Measurements from ENCODE around the gene MPRIP.

The MPRIP gene

DNA sequence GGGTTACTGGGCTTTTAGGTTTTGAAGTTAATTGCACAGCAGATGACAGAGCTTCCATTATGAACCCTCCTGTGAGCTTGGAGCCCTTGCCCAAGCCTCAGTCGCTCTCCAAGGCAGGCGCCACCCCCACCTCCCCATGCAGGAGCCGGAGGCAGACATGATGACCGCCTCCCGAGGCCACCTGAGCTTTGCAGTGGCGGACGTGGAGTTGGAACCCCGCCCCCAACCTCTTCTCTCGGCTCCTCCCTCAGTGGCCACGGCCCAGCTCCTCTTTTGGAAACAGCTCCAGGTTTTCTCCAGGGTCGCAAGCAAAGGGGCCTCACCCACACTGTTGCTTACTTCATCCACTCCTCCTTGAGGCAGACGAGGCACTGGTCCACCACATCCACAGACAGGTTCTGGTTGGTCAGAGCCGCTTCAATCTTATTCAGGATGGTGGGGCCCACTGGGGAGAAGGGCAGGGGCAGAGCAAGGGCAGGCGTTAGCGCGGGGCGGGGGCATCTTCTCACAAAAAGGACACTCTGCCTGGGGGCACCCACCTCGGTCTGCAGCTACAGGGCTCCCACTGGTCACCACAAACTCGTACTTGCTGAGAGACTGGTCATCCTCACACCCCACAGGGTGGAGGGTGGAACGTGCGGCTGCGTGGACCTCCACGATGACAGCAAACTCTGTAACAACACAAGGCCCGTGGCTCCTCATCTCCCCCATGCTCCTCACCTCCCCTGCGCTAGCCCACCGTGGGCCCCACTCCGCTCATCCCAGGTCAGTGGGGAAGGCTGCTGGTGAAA is 172.6 kb downstream of the MPRIP start:
- H3K9ac ChIP-seq (ENCODE audit: low read length), result no peak overlapping the region
- no peaks in the 10 kb centered on the region for H3K4me1 ChIP-seq (ENCODE audit: control insufficient read depth, low read depth, low read length)
- peaks cover 58% of the 10 kb centered on the region for H3K36me3 ChIP-seq (ENCODE audit: control insufficient read depth, low read depth, low read length)
- no peaks in the 10 kb centered on the region for H3K27me3 ChIP-seq (ENCODE audit: control insufficient read depth, insufficient read depth, low read length)
- H3K9me3 ChIP-seq (ENCODE audit: control insufficient read depth, low read depth, low read length), result no peaks in the 10 kb centered on the region
- H3K27ac ChIP-seq (ENCODE audit: low read length), result no peak overlapping the region
- no peak overlapping the region for H3K4me3 ChIP-seq (ENCODE audit: low read length)

DNA sequence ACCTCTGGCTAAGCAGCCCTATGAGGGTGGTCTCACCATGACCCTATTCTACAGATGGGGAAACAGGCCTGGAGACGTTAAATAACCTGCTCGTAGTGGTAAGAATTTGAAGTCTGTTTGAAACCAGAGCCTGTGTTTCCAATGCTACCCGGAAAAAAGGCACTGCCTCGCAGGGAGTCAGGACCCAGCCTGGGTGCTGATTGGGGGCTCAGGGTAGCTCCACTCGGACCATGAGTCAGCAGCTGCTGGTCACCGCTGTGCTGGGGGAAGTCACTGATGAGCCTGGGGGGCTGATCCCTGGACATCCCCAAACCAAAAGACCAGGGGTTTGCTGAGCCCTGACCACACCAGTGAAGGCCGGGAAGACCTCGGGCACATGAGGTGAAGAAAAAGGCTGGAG is 173.3 kb downstream of the MPRIP start:
- Histone ChIP-seq H3K9me3 (ENCODE audit: control insufficient read depth, low read depth, low read length) (no peaks in the 10 kb centered on the region), H3K4me3 (ENCODE audit: low read length) (no peak overlapping the region), H3K4me1 (ENCODE audit: control insufficient read depth, low read depth, low read length) (no peaks in the 10 kb centered on the region), H3K36me3 (ENCODE audit: control insufficient read depth, low read depth, low read length) (peaks cover 64% of the 10 kb centered on the region), H3K27ac (ENCODE audit: low read length) (no peak overlapping the region), H3K9ac (ENCODE audit: low read length) (no peak overlapping the region), H3K27me3 (ENCODE audit: control insufficient read depth, insufficient read depth, low read length) (no peaks in the 10 kb centered on the region)

DNA sequence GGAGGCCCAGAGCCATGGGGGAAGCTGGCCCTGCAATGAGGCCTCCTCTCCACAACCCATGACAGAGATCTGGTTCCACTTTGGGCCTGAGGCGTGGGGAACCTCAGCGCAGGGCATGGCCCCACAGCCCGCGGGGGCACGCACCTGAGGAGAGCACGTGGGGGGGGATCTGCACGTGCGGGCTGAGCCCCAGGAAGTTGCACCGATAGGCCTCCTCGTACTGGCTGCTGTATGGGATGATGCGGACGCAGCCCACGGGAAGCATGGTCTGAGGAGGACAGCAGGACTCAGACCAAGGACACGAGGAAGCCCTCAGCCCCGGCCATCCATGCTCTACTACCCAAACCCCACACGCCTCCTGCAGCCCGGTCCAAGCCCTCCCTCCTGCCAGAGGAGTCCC is 174.0 kb downstream of the MPRIP start:
- H3K9ac ChIP-seq (ENCODE audit: low read length), result no peak overlapping the region
- no peaks in the 10 kb centered on the region for H3K27me3 ChIP-seq (ENCODE audit: control insufficient read depth, insufficient read depth, low read length)
- H3K27ac ChIP-seq (ENCODE audit: low read length), result no peak overlapping the region
- no peaks in the 10 kb centered on the region for H3K9me3 ChIP-seq (ENCODE audit: control insufficient read depth, low read depth, low read length)
- H3K4me1 ChIP-seq (ENCODE audit: control insufficient read depth, low read depth, low read length), result no peaks in the 10 kb centered on the region
- no peak overlapping the region for H3K4me3 ChIP-seq (ENCODE audit: low read length)
- H3K36me3 ChIP-seq (ENCODE audit: control insufficient read depth, low read depth, low read length), result peaks cover 70% of the 10 kb centered on the region

DNA sequence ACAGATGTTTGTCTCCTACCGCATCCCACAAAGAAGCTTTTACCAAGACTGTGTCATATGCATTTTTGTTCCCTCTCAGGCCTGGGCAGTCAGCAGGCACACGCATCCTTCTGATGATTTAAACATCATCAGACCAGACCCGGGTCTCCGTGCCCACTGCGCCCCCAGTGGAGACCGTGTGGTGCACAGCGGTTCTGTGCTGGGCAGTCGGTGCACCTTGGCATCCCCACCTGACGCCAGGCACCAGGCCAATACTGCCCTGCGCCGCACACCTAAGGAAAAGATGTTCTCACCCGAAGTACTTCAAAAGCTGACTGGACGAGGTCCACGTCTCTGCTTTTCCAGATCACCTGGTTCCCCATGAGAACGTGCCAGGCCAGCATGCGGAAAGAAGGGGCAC is 174.5 kb downstream of the MPRIP start:
- Histone ChIP-seq H3K9me3 (ENCODE audit: control insufficient read depth, low read depth, low read length) (no peaks in the 10 kb centered on the region), H3K27me3 (ENCODE audit: control insufficient read depth, insufficient read depth, low read length) (no peaks in the 10 kb centered on the region), H3K4me1 (ENCODE audit: control insufficient read depth, low read depth, low read length) (no peaks in the 10 kb centered on the region), H3K9ac (ENCODE audit: low read length) (no peak overlapping the region), H3K36me3 (ENCODE audit: control insufficient read depth, low read depth, low read length) (peaks cover 76% of the 10 kb centered on the region), H3K4me3 (ENCODE audit: low read length) (no peak overlapping the region), H3K27ac (ENCODE audit: low read length) (no peak overlapping the region)

DNA sequence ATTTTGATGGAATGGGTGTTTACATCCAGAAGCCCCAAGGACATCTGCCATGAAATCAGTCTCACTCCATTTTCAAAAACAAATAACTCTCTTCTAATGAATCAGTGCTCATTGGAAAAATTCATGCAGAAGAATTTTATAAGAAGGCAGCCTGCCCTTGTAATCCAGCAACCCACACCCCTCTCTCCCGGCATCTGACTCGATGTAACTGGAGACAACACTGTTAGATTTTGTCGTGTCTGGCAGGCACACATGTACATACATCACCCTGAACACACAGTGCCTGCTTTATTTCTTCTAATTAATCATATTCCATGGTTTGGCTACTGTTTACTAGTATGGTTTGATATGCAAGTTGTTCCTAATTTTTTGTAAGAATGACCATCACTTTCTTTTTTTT is 175.7 kb downstream of the MPRIP start:
- Histone ChIP-seq H3K36me3 (ENCODE audit: control insufficient read depth, low read depth, low read length) (peaks cover 82% of the 10 kb centered on the region), H3K9me3 (ENCODE audit: control insufficient read depth, low read depth, low read length) (no peaks in the 10 kb centered on the region), H3K9ac (ENCODE audit: low read length) (no peak overlapping the region), H3K27me3 (ENCODE audit: control insufficient read depth, insufficient read depth, low read length) (no peaks in the 10 kb centered on the region), H3K4me1 (ENCODE audit: control insufficient read depth, low read depth, low read length) (no peaks in the 10 kb centered on the region), H3K4me3 (ENCODE audit: low read length) (no peak overlapping the region), H3K27ac (ENCODE audit: low read length) (no peak overlapping the region)

DNA sequence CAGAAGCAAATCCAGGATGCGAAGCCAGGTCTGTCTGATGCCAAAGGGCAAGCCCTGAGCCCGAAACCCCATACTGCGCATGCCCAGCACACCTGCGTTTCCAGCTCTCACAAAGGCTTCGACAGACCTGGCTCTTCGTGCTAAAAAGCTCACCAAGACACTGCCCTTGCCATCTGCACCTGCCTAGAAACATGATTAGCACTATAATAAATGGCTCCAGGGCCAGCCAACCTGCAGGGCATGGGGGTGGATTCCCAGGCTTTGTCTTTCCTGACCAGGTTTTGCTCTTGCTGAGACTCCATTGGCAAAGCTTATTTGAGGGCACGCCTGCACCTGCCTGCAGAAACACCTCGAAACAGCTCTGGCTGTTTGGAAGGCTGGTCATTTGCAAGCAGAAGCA is 178.3 kb downstream of the MPRIP start:
- no peak overlapping the region for H3K4me3 ChIP-seq (ENCODE audit: low read length)
- no peaks in the 10 kb centered on the region for H3K4me1 ChIP-seq (ENCODE audit: control insufficient read depth, low read depth, low read length)
- no peaks in the 10 kb centered on the region for H3K27me3 ChIP-seq (ENCODE audit: control insufficient read depth, insufficient read depth, low read length)
- no peak overlapping the region for H3K9ac ChIP-seq (ENCODE audit: low read length)
- H3K9me3 ChIP-seq (ENCODE audit: control insufficient read depth, low read depth, low read length), result no peaks in the 10 kb centered on the region
- H3K27ac ChIP-seq (ENCODE audit: low read length), result no peak overlapping the region
- H3K36me3 ChIP-seq (ENCODE audit: control insufficient read depth, low read depth, low read length), result peaks cover 88% of the 10 kb centered on the region

DNA sequence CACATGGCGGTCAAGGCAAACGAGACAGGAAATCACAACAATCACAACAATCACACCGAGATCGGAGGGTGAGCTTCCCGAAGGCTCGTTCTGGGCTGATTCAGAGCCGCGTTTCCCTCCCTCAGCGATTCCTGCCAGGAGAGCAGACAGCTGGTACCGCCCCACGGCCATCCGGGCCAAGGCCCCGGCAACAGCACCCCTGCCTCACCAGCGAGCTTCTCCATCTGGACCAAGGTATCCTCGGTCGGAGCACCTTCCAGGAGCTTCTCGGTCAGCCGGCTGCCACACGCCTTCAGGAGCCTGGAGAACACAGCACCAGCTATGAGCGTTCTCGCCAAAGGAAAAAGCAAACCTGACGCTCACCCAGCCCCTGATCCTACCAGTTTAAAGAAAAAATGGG is 179.1 kb downstream of the MPRIP start:
- Histone ChIP-seq H3K4me3 (ENCODE audit: low read length) (no peak overlapping the region), H3K27ac (ENCODE audit: low read length) (no peak overlapping the region), H3K27me3 (ENCODE audit: control insufficient read depth, insufficient read depth, low read length) (no peaks in the 10 kb centered on the region), H3K4me1 (ENCODE audit: control insufficient read depth, low read depth, low read length) (no peaks in the 10 kb centered on the region), H3K36me3 (ENCODE audit: control insufficient read depth, low read depth, low read length) (peaks cover 89% of the 10 kb centered on the region), H3K9me3 (ENCODE audit: control insufficient read depth, low read depth, low read length) (no peaks in the 10 kb centered on the region), H3K9ac (ENCODE audit: low read length) (no peak overlapping the region)

DNA sequence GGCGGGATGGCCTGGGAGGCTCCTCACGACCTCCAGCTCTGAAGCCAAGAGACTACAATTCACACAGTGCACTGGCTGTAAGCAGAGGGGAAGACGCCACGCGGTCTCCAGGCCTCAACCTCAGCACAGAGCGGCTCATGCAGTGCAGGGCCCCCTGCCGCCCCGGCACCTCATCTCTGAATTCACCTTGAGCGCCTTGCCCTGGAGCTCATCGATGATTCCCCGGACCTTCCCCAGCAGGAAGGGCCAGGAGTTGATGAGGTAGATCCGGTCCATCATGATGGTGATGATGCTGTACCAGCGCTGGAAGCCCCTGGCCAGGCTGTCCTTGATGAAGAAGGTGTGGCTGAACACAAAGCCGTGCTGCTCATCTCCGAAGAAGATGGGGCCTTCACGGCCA is 181.5 kb downstream of the MPRIP start:
- peaks cover 88% of the 10 kb centered on the region for H3K36me3 ChIP-seq (ENCODE audit: control insufficient read depth, low read depth, low read length)
- H3K4me1 ChIP-seq (ENCODE audit: control insufficient read depth, low read depth, low read length), result no peaks in the 10 kb centered on the region
- no peak overlapping the region for H3K4me3 ChIP-seq (ENCODE audit: low read length)
- H3K27me3 ChIP-seq (ENCODE audit: control insufficient read depth, insufficient read depth, low read length), result no peaks in the 10 kb centered on the region
- no peak overlapping the region for H3K9ac ChIP-seq (ENCODE audit: low read length)
- no peaks in the 10 kb centered on the region for H3K9me3 ChIP-seq (ENCODE audit: control insufficient read depth, low read depth, low read length)
- H3K27ac ChIP-seq (ENCODE audit: low read length), result no peak overlapping the region

DNA sequence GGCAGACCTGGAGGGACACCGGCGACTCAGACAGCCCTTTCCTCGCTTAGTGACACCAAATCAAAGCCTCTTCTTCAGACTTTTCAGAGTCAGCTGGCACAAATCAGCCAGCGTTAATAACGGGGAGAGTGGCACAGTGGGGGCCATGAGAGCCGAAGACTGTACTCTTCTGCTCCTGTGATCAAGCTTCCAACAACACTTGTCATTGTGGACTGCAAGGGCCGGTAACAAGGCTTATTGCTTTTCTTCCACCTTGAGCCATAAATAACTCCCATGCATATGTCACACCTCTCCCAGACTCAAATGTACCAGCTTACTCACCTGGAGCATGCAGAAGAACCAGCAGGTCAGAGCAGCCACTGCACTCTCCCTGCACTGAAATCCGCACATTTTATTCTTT is 181.9 kb downstream of the MPRIP start:
- peaks cover 88% of the 10 kb centered on the region for H3K36me3 ChIP-seq (ENCODE audit: control insufficient read depth, low read depth, low read length)
- no peak overlapping the region for H3K27ac ChIP-seq (ENCODE audit: low read length)

DNA sequence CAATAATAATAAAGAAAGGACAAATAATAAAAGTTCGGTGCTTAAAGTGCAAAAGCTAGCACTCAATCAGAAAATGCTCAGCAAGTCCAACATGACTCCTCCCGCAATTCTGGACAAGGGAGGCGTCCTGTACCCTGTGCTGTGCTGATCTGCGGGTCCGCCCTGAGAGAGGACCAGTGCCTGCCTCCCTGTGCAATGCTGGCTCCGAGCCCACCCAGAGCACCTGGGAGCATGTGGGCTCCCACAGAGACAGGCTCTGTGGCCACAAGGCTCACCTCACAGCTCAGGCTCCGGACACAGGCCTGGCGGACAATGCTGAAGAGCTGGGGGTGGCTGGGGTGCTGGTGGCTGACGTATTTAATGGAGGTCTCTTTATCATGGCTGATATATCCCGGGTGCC is 183.6 kb downstream of the MPRIP start:
- peaks cover 95% of the 10 kb centered on the region for H3K36me3 ChIP-seq (ENCODE audit: control insufficient read depth, low read depth, low read length)
- H3K4me3 ChIP-seq (ENCODE audit: low read length), result no peak overlapping the region
- H3K9me3 ChIP-seq (ENCODE audit: control insufficient read depth, low read depth, low read length), result no peaks in the 10 kb centered on the region
- no peaks in the 10 kb centered on the region for H3K4me1 ChIP-seq (ENCODE audit: control insufficient read depth, low read depth, low read length)
- no peak overlapping the region for H3K9ac ChIP-seq (ENCODE audit: low read length)
- no peak overlapping the region for H3K27ac ChIP-seq (ENCODE audit: low read length)
- H3K27me3 ChIP-seq (ENCODE audit: control insufficient read depth, insufficient read depth, low read length), result no peaks in the 10 kb centered on the region

More for the DNA sequence above, 181.9 kb downstream of the MPRIP start:
- Histone ChIP-seq H3K4me3 (ENCODE audit: low read length) (no peak overlapping the region), H3K4me1 (ENCODE audit: control insufficient read depth, low read depth, low read length) (no peaks in the 10 kb centered on the region), H3K9me3 (ENCODE audit: control insufficient read depth, low read depth, low read length) (no peaks in the 10 kb centered on the region), H3K9ac (ENCODE audit: low read length) (no peak overlapping the region), H3K27me3 (ENCODE audit: control insufficient read depth, insufficient read depth, low read length) (no peaks in the 10 kb centered on the region)

DNA sequence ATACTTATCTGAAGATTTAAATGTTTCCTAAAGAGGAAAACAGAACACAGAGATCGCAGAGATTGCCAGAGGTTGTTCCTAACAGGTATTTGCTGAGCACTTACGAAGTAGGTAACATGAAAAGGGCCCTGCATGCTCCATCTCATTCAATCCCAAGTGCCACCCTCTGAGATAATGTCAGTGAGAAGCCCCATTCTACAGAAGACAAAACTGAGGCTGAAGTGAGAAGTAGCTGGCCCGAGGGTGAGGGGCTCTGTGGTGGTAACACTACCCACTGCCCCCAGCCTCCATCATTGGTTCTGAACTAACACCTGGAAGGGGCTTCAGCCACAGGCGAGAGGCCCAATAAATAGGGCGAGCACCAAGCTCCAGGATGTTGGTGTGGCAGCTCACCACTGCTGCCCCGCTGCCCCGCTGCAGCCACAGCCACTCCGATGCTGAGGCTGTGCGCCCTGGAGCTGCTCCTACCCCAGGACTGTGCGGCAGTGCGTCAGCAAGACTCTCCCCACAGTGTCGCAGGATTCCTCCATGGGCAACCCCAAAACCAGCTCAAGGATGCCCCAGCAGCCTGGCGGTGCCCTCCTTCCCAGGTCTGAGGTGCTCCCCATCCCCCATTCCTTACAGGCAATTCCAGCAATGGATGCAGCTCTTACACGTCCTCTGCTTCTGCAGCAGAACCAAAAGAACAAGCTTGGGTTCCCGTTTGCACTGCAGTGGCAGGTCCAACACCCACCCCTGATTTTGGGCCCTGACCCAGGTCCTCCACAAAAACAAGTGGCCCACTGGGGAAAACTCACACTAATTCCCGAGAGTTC is 184.4 kb downstream of the MPRIP start:
- Histone ChIP-seq H3K9ac (ENCODE audit: low read length) (no peak overlapping the region), H3K27me3 (ENCODE audit: control insufficient read depth, insufficient read depth, low read length) (no peaks in the 10 kb centered on the region), H3K36me3 (ENCODE audit: control insufficient read depth, low read depth, low read length) (peaks cover 90% of the 10 kb centered on the region), H3K4me1 (ENCODE audit: control insufficient read depth, low read depth, low read length) (no peaks in the 10 kb centered on the region), H3K4me3 (ENCODE audit: low read length) (no peak overlapping the region), H3K9me3 (ENCODE audit: control insufficient read depth, low read depth, low read length) (no peaks in the 10 kb centered on the region), H3K27ac (ENCODE audit: low read length) (no peak overlapping the region)
